Measurements from ENCODE around the gene SLC25A39.

DNA sequence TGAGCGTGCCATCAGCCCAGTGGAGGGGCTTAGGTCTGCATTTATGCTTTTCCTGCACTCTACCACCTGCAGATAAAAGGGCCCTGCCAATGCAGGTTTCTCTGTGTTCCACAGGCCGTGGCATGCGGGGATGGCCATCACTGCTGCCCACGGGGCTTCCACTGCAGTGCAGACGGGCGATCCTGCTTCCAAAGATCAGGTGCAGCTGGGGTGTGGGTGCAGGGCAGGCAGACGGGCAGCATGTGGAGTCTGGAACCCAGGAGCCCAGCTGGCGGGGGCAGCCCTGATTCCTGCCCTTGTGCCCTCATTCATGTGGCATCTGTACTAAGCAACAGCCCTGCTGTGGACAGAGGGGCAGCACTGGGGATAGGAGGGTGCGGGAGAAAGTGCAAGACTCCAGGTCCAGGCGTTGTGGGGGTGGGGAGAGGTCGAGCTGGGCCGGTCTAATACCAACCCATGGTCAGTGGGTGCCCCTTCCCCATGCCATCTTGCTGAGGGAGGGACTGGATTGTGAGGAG, 25.0 kb upstream of the SLC25A39 start:
- TF ChIP-seq RAD21 (CRISPR knock-in tag; conservative IDR thresholded peaks at IDR 0.05 in 1 of 2, IDR thresholded peaks at IDR 0.05 in 1 of 2): no peak
- TF ChIP-seq ZC3H4 (CRISPR knock-in tag; IDR thresholded peaks at IDR 0.05; ENCODE audit: borderline replicate concordance): no peak
- TF ChIP-seq, protein P1, sequence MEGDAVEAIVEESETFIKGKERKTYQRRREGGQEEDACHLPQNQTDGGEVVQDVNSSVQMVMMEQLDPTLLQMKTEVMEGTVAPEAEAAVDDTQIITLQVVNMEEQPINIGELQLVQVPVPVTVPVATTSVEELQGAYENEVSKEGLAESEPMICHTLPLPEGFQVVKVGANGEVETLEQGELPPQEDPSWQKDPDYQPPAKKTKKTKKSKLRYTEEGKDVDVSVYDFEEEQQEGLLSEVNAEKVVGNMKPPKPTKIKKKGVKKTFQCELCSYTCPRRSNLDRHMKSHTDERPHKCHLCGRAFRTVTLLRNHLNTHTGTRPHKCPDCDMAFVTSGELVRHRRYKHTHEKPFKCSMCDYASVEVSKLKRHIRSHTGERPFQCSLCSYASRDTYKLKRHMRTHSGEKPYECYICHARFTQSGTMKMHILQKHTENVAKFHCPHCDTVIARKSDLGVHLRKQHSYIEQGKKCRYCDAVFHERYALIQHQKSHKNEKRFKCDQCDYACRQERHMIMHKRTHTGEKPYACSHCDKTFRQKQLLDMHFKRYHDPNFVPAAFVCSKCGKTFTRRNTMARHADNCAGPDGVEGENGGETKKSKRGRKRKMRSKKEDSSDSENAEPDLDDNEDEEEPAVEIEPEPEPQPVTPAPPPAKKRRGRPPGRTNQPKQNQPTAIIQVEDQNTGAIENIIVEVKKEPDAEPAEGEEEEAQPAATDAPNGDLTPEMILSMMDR (IDR thresholded peaks at IDR 0.05 in 2 of 3, conservative IDR thresholded peaks at IDR 0.05 in 1 of 3; ENCODE audit: insufficient read depth in 2 of 3, low read depth in 1 of 3, low read length in 3 of 3): no peak
- no peak for TF ChIP-seq GABPB1 (CRISPR knock-in tag; IDR thresholded peaks at IDR 0.05)
- TF ChIP-seq GATA2 (CRISPR knock-in tag; IDR thresholded peaks at IDR 0.05): no peak
- no peak for TF ChIP-seq KAT7 (CRISPR knock-in tag; IDR thresholded peaks at IDR 0.05; ENCODE audit: borderline replicate concordance)
